AG09319 (cell line): ENCODE measurements around the gene CACNA2D4.

Experiments used
- DNase-seq: peaks from one replicate; pipeline ENCODE4 v3.0.0-alpha.2; 2010; ENCODE audit warnings: low read depth; ENCODE audit errors: extremely low read depth
- CTCF ChIP-seq: IDR thresholded peaks from 2 replicates; pipeline ENCODE4 v1.5.1; 2011; ENCODE audit warnings: low read depth, mild to moderate bottlenecking, inconsistent platforms, low read length, moderate library complexity

CACNA2D4 gene

GRCh38 chr12:1870998-1871917 lies 47.2 kb downstream of the CACNA2D4 start:
- no peak for DNase-seq
- TF ChIP-seq CTCF, result no peak

- TF ChIP-seq CTCF, result no peak
- DNase-seq, result no peak
Measured at GRCh38 chr12:1870086-1870485, 48.4 kb downstream of the CACNA2D4 start.

GRCh38 chr12:1869145-1869544 lies 49.3 kb downstream of the CACNA2D4 start:
- DNase-seq, result no peak
- no peak for TF ChIP-seq CTCF

- no peak for DNase-seq
- no peak for TF ChIP-seq CTCF
Measured at GRCh38 chr12:1865284-1865866, 53.1 kb downstream of the CACNA2D4 start.

- DNase-seq, result no peak
- TF ChIP-seq CTCF, result no peak
Measured at GRCh38 chr12:1864867-1865266, 53.6 kb downstream of the CACNA2D4 start.

- no peak for DNase-seq
- no peak for TF ChIP-seq CTCF
Measured at GRCh38 chr12:1864456-1864855, 54.0 kb downstream of the CACNA2D4 start.

- no peak for TF ChIP-seq CTCF
- DNase-seq, result no peak
Measured at GRCh38 chr12:1863823-1864222, 54.6 kb downstream of the CACNA2D4 start.
